Fibroblast of lung (primary cell): ENCODE results near the gene WDR90. TPM values are rescaled to one million over a fixed set of nuclear protein-coding genes. Genes with fewer than 3 reads are reported as not detected.

Experiments used
- DNase-seq, 2 donors: peaks; one replicate each; pipeline versions ENCODE4 v3.0.0 to v3.0.0-alpha.2; 2010; ENCODE audit warnings: low read depth in 2 of 2
- H2AFZ ChIP-seq: 2 replicates; pipeline ENCODE4 v1.5.1; 2012; ENCODE audit warnings: low read length, control low read depth, inconsistent platforms
- H3K27ac ChIP-seq: 2 replicates; pipeline ENCODE4 v1.5.1; 2011; ENCODE audit warnings: low read length, control low read depth; ENCODE audit not compliant: insufficient read depth
- H3K27me3 ChIP-seq: 2 replicates; pipeline ENCODE4 v1.5.1; 2011; ENCODE audit warnings: mild to moderate bottlenecking, low read length; ENCODE audit not compliant: control insufficient read depth, insufficient read depth
- H3K36me3 ChIP-seq: 2 replicates; pipeline ENCODE4 v1.5.1; 2011; ENCODE audit warnings: low read length; ENCODE audit not compliant: control insufficient read depth, insufficient read depth
- H3K4me1 ChIP-seq: 2 replicates; pipeline ENCODE4 v1.5.1; 2011; ENCODE audit warnings: low read length; ENCODE audit not compliant: control insufficient read depth, insufficient read depth; ENCODE audit errors: extremely low read depth
- H3K4me2 ChIP-seq: 2 replicates; pipeline ENCODE4 v1.5.1; 2011; ENCODE audit warnings: low read length, control low read depth; ENCODE audit not compliant: insufficient read depth; ENCODE audit errors: extremely low read depth
- H3K4me3 ChIP-seq, 4 experiments: fragments of 200-600 bp in 1 of 4; sonication (generic) in 1 of 4; replicated peaks in 1 of 4; 2 replicates each; pipeline ENCODE4 v1.5.1; 2011 to 2016; ENCODE audit warnings: low read length in 4 of 4, low read depth in 3 of 4, mild to moderate bottlenecking in 3 of 4, control low read depth in 2 of 4, inconsistent platforms in 1 of 4, mixed read lengths in 1 of 4; ENCODE audit not compliant: insufficient read depth in 1 of 4; ENCODE audit errors: control extremely low read depth in 1 of 4
- H3K79me2 ChIP-seq: 2 replicates; pipeline ENCODE4 v1.5.1; 2012; ENCODE audit warnings: mild to moderate bottlenecking, low read length, inconsistent platforms; ENCODE audit not compliant: control insufficient read depth, insufficient read depth
- H3K9ac ChIP-seq: 2 replicates; pipeline ENCODE4 v1.5.1; 2011; ENCODE audit warnings: mild to moderate bottlenecking, low read length, control low read depth; ENCODE audit not compliant: insufficient read depth
- H3K9me3 ChIP-seq: 2 replicates; pipeline ENCODE4 v1.5.1; 2012; ENCODE audit warnings: low read depth, low read length; ENCODE audit not compliant: control insufficient read depth, insufficient read depth
- H4K20me1 ChIP-seq: 2 replicates; pipeline ENCODE4 v1.5.1; 2011; ENCODE audit warnings: low read length; ENCODE audit not compliant: control insufficient read depth, insufficient read depth; ENCODE audit errors: extremely low read depth
- CTCF ChIP-seq, 2 donors: IDR thresholded peaks in 1 of 2; conservative IDR thresholded peaks in 1 of 2; 1 replicate in 1 of 2; 2 replicates in 1 of 2; pipeline ENCODE4 v1.5.1; 2011 to 2012; ENCODE audit warnings: low read length in 2 of 2, control low read depth in 1 of 2, inconsistent platforms in 1 of 2, low read depth in 1 of 2, mild to moderate bottlenecking in 1 of 2
- EZH2 ChIP-seq: IDR thresholded peaks from 2 replicates; pipeline ENCODE4 v1.5.1; 2012; ENCODE audit warnings: low read length, control low read depth, mild to moderate bottlenecking; ENCODE audit errors: missing control alignments
- polyA plus RNA-seq, 2 donors: library from polyadenylated mRNA; depleted of rRNA in 1 of 2; stranded (reverse) in 1 of 2; unstranded in 1 of 2; fragments of >200 nt; gene quantifications; 2 replicates each; pipeline ENCODE4 v1.2.1, GENCODE V29; 2011 to 2012; ENCODE audit warnings: missing spikeins in 1 of 2
- total RNA-seq: library from RNA; depleted of rRNA; stranded (reverse); fragments of >200 nt; gene quantifications from 2 replicates; pipeline ENCODE4 v1.2.1, GENCODE V29; 2014

The WDR90 gene
- total and polyA plus RNA-seq, 2 donors (not counting 1 experiment from before 2014, with no cell fraction given): 2.9 to 4.8 TPM

DNA sequence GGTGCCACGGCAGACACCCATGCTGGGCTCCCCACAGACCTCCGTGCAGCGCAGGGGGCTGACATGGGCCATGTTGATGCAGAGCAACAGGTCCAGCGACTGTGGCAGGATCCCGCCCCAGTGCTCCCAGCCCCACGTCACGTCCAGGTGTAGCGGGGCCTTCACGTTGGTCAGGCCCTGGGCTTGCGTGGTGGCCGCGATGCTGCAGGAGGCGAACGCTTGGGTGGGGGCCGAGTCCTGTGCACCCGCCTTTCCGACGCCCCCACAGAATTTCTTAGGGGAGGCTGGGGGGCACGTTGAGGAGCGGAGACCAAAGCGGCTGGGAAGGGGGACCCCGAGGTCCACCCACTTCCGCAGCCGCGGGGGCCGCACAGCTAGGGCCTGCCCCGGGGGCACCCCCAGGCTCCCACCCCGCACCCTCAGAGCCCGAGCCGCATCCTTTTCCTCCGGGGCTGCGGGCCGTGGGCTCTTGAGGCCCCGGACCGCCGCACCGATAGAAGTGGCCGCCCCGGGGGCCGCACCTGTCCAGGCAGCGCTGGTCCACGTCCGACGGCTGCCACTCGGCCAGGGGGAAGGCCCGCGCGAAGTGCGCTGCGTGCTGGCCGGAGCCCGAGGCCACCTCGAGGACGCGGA lies 13.5 kb upstream of the WDR90 start:
- Histone ChIP-seq H3K36me3 (peaks cover 11% of the 10 kb centered on the region), H3K4me1 (no peaks in the 10 kb centered on the region), H3K27me3 (no peaks in the 10 kb centered on the region), H3K9me3 (no peaks in the 10 kb centered on the region), H4K20me1 (no peaks in the 10 kb centered on the region), H3K27ac (peak overlapping the region; percentile 77), H3K4me3 (peak overlapping the region; percentile 68 to 85 (median 82)), H3K9ac (peak overlapping the region; percentile 69), H3K79me2 (peaks cover 4% of the 10 kb centered on the region), H3K4me2 (peak overlapping the region; percentile 67), H2AFZ (peak overlapping the region; percentile 86)
- no peak for DNase-seq
- no peak for TF ChIP-seq CTCF (conservative IDR thresholded peaks at IDR 0.05 in 1 of 2, IDR thresholded peaks at IDR 0.05 in 1 of 2; ENCODE audit: low read depth in 1 of 2, low read length in 2 of 2)
- TF ChIP-seq EZH2: no peak

DNA sequence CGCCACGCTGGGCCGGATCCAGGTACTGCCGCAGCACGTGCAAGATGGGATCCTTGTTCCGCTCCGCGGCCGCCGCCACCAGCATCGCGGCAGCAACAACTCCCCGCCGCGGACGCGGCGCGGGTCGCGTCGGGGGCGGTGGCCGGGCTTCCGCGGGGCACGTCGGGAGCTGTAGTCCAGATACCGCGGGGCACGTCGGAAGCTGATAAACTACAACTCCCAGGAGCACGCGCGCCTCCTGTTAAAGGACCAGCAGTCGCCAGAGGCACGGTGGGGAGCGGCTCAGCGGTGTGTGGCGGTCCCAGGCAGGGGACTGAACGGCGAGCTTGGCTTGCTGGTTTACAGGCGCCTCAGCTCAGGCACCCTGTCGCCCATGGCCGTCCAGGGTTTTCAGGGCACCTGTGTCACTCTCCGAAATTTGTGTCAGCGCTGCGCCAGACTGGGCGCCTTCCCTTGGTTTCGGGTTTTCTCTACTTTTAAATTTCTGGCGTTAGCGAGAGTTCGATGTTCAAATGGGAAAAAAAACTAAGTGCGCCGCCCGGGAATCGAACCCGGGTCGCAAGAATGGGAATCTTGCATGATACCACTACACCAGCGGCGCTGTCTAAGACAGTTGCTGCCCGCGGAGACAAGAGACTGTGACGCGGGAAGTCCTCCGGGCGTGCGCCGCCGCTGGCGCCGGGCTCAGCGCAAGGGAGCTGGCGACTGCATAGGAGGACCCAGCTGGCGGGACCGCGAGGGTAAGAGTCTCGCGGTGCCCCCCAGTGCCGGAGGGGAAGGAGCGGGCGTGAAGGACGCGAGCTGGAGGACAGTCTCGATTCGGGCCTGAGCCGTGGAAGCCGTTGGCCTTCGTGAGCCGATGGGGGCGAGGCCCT lies 12.7 kb upstream of the WDR90 start, which contains the start of gene METTL26:
METTL26 (minus strand) TSS at position 100 of the 875 bp plus-strand sequence; CDS start at position 85, 15 bp downstream.
- Histone ChIP-seq H3K9ac (peak within 1 kb of the TSS; percentile 88), H3K4me1 (no peaks in the 10 kb centered on the region), H3K79me2 (peaks cover 4% of the 10 kb centered on the region), H3K4me3 (peak within 1 kb of the TSS; percentile 72 to 85 (median 82)), H3K4me2 (peak within 1 kb of the TSS; percentile 67), H2AFZ (peak within 1 kb of the TSS; percentile 97), H3K9me3 (no peaks in the 10 kb centered on the region), H3K36me3 (peaks cover 11% of the 10 kb centered on the region), H4K20me1 (no peaks in the 10 kb centered on the region), H3K27ac (peak within 1 kb of the TSS; percentile 77), H3K27me3 (no peaks in the 10 kb centered on the region)
- TF ChIP-seq CTCF (conservative IDR thresholded peaks at IDR 0.05 in 1 of 2, IDR thresholded peaks at IDR 0.05 in 1 of 2; ENCODE audit: low read depth in 1 of 2, low read length in 2 of 2) (no peak), EZH2 (no peak)
- DNase-seq: peak; percentile 89 to 94
